ENCODE data around the gene SLX4.

The SLX4 gene

GRCh38 chr16:3546986-3547682 is 64.3 kb downstream of the SLX4 start:
- no peak for DNase-seq

- DNase-seq, result no peak
Observed at GRCh38 chr16:3542601-3543373, 68.6 kb downstream of the SLX4 start.

GRCh38 chr16:3541527-3542155 is 69.8 kb downstream of the SLX4 start:
- no peak for DNase-seq

GRCh38 chr16:3538222-3538621 is 73.2 kb downstream of the SLX4 start:
- DNase-seq, result no peak

- DNase-seq, result no peak
Observed at GRCh38 chr16:3536851-3537250, 74.6 kb downstream of the SLX4 start.

GRCh38 chr16:3536271-3536731 is 75.1 kb downstream of the SLX4 start:
- DNase-seq, result no peak

GRCh38 chr16:3534126-3534525 is 77.3 kb downstream of the SLX4 start:
- no peak for DNase-seq

GRCh38 chr16:3532741-3533140 is 78.7 kb downstream of the SLX4 start:
- DNase-seq, result no peak
